ENCODE measurements around the gene TNNI2.

The TNNI2 gene

DNA sequence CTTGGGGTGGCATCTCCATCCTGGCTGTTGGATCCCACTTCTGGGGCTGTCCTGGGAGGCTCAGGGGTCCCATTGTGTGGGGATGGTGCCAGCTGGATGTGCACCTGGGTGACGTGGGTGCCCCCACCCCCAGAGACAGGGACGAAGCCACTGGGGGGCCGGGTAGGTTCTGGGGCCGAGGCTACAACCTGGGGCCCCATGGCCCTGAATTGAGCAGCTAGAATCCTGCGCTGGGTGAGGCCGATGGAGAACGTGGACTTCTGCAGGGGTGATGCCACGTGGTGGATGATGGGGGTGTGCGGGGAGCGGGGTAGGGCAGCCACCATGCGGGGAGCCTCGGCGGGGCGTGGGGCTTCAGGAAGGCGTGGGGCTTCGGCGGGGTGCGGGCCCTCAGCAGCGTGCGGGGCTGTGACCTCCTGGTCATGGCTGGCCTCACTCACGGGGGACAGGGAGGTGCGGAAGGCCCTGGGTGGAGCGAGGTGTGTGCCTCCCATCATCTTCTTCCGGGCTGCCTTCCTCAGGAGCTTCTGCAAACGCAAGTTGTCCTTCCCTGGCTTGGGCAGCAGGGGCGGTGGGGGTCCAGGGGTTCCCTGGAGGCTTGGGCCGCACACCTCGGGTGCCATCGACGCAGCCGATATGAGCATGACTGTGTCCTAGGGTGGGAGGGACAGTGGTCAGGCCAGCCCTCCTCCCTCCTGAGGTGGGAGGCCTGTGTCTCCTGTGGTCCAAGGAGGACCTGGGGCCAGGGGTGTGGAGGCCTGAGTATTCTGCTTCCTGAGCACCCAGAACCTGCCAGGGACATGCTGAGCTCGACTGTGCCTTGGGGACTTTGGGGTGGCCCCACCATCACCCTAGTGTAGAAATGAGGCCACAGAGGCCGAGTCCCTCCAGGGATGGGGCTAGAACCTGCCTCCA is 51.4 kb downstream of the TNNI2 start:
- DNase-seq = no peak

Data from GOT3 (cell line).